ENCODE results near the gene TWIST1.

TWIST1 gene

GRCh38 chr7:19094138-19094537, 23.3 kb downstream of the TWIST1 start:
- no peak for DNase-seq

- DNase-seq: no peak
These were observed 25.8 kb downstream of the TWIST1 start for GRCh38 chr7:19091550-19092200.

- DNase-seq: no peak
These were observed 26.9 kb downstream of the TWIST1 start for GRCh38 chr7:19090526-19090925.

- DNase-seq: no peak
These were observed 27.6 kb downstream of the TWIST1 start for GRCh38 chr7:19089797-19090196.

- no peak for DNase-seq
These were observed 28.1 kb downstream of the TWIST1 start for GRCh38 chr7:19089378-19089777.

- no peak for DNase-seq
These were observed 37.3 kb downstream of the TWIST1 start for GRCh38 chr7:19080093-19080492.

- DNase-seq: no peak
These were observed 38.4 kb downstream of the TWIST1 start for GRCh38 chr7:19079066-19079465.

- DNase-seq: no peak
These were observed 47.6 kb downstream of the TWIST1 start for GRCh38 chr7:19069842-19070241.

- DNase-seq: no peak
These were observed 51.3 kb downstream of the TWIST1 start for GRCh38 chr7:19066170-19066569.

Measured in activated CD4-positive, alpha-beta T cell treated with anti-CD3 and anti-CD28 coated beads, Interleukin-2, amount 50 U/mL, for 48 hours (primary cell).